ENCODE results near the gene MSX1.

GRCh38 chr4:4838936-4839810 lies 20.3 kb upstream of the MSX1 start:
- no peak for TF ChIP-seq SUZ12 (IDR thresholded peaks at IDR 0.05; ENCODE audit: low read depth, low read length)
- no peak for TF ChIP-seq REST (IDR thresholded peaks at IDR 0.05; ENCODE audit: borderline replicate concordance in 1 of 2, low read depth in 1 of 2, low read length in 2 of 2)
- no peak for TF ChIP-seq BRCA1 (CRISPR knock-in tag; IDR thresholded peaks at IDR 0.05)
- TF ChIP-seq ZNF549 (CRISPR knock-in tag; IDR thresholded peaks at IDR 0.05): no peak
- TF ChIP-seq, protein P1, sequence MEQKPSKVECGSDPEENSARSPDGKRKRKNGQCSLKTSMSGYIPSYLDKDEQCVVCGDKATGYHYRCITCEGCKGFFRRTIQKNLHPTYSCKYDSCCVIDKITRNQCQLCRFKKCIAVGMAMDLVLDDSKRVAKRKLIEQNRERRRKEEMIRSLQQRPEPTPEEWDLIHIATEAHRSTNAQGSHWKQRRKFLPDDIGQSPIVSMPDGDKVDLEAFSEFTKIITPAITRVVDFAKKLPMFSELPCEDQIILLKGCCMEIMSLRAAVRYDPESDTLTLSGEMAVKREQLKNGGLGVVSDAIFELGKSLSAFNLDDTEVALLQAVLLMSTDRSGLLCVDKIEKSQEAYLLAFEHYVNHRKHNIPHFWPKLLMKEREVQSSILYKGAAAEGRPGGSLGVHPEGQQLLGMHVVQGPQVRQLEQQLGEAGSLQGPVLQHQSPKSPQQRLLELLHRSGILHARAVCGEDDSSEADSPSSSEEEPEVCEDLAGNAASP (CRISPR knock-in tag; IDR thresholded peaks at IDR 0.05; ENCODE audit: borderline replicate concordance): no peak
- TF ChIP-seq MAFG (CRISPR knock-in tag; IDR thresholded peaks at IDR 0.05): no peak
- TF ChIP-seq, protein P2, sequence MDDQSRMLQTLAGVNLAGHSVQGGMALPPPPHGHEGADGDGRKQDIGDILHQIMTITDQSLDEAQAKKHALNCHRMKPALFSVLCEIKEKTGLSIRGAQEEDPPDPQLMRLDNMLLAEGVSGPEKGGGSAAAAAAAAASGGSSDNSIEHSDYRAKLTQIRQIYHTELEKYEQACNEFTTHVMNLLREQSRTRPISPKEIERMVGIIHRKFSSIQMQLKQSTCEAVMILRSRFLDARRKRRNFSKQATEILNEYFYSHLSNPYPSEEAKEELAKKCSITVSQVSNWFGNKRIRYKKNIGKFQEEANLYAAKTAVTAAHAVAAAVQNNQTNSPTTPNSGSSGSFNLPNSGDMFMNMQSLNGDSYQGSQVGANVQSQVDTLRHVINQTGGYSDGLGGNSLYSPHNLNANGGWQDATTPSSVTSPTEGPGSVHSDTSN (CRISPR knock-in tag; IDR thresholded peaks at IDR 0.05; ENCODE audit: borderline replicate concordance): no peak
- TF ChIP-seq, protein P3, sequence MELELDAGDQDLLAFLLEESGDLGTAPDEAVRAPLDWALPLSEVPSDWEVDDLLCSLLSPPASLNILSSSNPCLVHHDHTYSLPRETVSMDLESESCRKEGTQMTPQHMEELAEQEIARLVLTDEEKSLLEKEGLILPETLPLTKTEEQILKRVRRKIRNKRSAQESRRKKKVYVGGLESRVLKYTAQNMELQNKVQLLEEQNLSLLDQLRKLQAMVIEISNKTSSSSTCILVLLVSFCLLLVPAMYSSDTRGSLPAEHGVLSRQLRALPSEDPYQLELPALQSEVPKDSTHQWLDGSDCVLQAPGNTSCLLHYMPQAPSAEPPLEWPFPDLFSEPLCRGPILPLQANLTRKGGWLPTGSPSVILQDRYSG (CRISPR knock-in tag; IDR thresholded peaks at IDR 0.05): no peak
- TF ChIP-seq ZNF329 (CRISPR knock-in tag; IDR thresholded peaks at IDR 0.05; ENCODE audit: low read depth): no peak
- TF ChIP-seq TFE3 (CRISPR knock-in tag; IDR thresholded peaks at IDR 0.05): no peak
- TF ChIP-seq SSRP1 (CRISPR knock-in tag; IDR thresholded peaks at IDR 0.05): no peak
- TF ChIP-seq SOX5 (CRISPR knock-in tag; IDR thresholded peaks at IDR 0.05; ENCODE audit: borderline replicate concordance): no peak
- TF ChIP-seq MYNN (CRISPR knock-in tag; IDR thresholded peaks at IDR 0.05; ENCODE audit: low read depth): no peak
- no peak for TF ChIP-seq ZNF274 (CRISPR knock-in tag; IDR thresholded peaks at IDR 0.05)
